Ovary (tissue), 9 donors: Measurements from ENCODE around the gene HPSE2. TPM values are rescaled to one million over a fixed set of nuclear protein-coding genes. Genes with fewer than 3 reads are reported as not detected.

Experiments
- DNase-seq, 5 donors: peaks; one replicate each; pipeline ENCODE4 v3.0.0-alpha.2; 2019 to 2020
- H3K27ac ChIP-seq, 2 donors: fragments of 200-600 bp; one replicate each; pipeline versions ENCODE4 v1.5.1 to v1.8.0; 2019 to 2022
- H3K27me3 ChIP-seq: fragments of 200-600 bp; one replicate; pipeline ENCODE4 v1.8.0; 2022
- H3K36me3 ChIP-seq: fragments of 200-600 bp; sonication (generic); one replicate; pipeline ENCODE4 v1.5.1; 2019
- H3K4me1 ChIP-seq: one replicate; pipeline ENCODE4 v1.8.1; 2013; ENCODE audit warnings: mild to moderate bottlenecking, moderate library complexity; ENCODE audit not compliant: insufficient read depth
- H3K4me3 ChIP-seq: fragments of 200-600 bp; sonication (generic); one replicate; pipeline ENCODE4 v1.5.1; 2017
- H3K9me3 ChIP-seq, 2 donors: fragments of 200-600 bp in 1 of 2; sonication (generic) in 1 of 2; one replicate each; pipeline versions ENCODE4 v1.5.1 to v1.8.1; 2013 to 2019; ENCODE audit warnings: mild to moderate bottlenecking in 1 of 2, moderate library complexity in 1 of 2
- EP300 ChIP-seq: sonication (generic); formaldehyde crosslinking; IDR thresholded peaks from one replicate; pipeline ENCODE4 v1.6.1; 2017; ENCODE audit warnings: antibody characterized with exemption
- POLR2A ChIP-seq: fragments of 450-650 bp; IDR thresholded peaks from one replicate; pipeline ENCODE4 v1.6.1; 2017; ENCODE audit warnings: antibody characterized with exemption, mild to moderate bottlenecking, moderate library complexity
- WGBS, 3 donors: extraction: QIAGEN DNeasy Blood & Tissue Kit in 1 of 3; methylation state at CpG; one replicate each; pipeline versions ENCODE4 v1.1.5 to v1.1.7; 2013 to 2017; 5-methylcytosine and 5-hydroxymethylcytosine counted together
- intact Hi-C, 4 donors: fragments of 100-400 bp; cut with DNase I; formaldehyde crosslinking; loops; one replicate each; pipeline versions ENCODE4 v1.11.0 to v1.15.1; 2022 to 2023
- polyA plus RNA-seq, 2 donors: library from polyadenylated mRNA; stranded (reverse); fragments of 200-250 nt in 1 of 2; fragments of 350-450 nt in 1 of 2; fragmentation: Illumina TruSeq in 1 of 2; extraction: RNeasy Lipid Tissue Mini Kit (QIAGEN cat#74804) in 1 of 2; gene quantifications; one replicate each; pipeline ENCODE4 v1.2.3, GENCODE V29; 2013 to 2014
- total RNA-seq, 7 donors: library from RNA; depleted of rRNA in 2 of 7; stranded (reverse); fragments of >200 nt in 2 of 7; fragmentation: NEBNext Ultra II Directional in 3 of 7; extraction: Animal tissue kit (Norgen Biotek cat#: 25700) in 3 of 7; gene quantifications; one replicate each; pipeline versions ENCODE4 v1.1.0 to v1.2.4, GENCODE V29; 2016 to 2023
- TF ChIP-seq, protein P1 (sequence below), 3 donors: fragments of 450-650 bp in 2 of 3; fragments of 200-600 bp in 1 of 3; IDR thresholded peaks; one replicate each; pipeline versions ENCODE4 v1.5.1 to v1.8.0; 2016 to 2022; ENCODE audit warnings: antibody characterized with exemption in 3 of 3, mild to moderate bottlenecking in 1 of 3
- donor health status: DM: no; HTN: no; CAD: no; lungs with moderate emphysema.
- donor health status: DM: no; HTN: no; CAD: no.
- donor health status: Bipolar disorder and iron deficiency.
- donor health status: DM: yes; HTN: yes; CAD: no.
- donor health status: DM: no; HTN: no; CAD: no.
- donor health status: DM: yes; HTN: yes; CAD: no.

Gene HPSE2
- total and polyA plus RNA-seq, 9 donors = 0.07 to 1.2 (median 0.12) TPM; not detected in 4

- intact Hi-C loops = no loop called here
- H3K27ac ChIP-seq = no peak overlapping the region
- H3K4me3 ChIP-seq = no peak overlapping the region
- no peak for TF ChIP-seq POLR2A
- TF ChIP-seq, protein P1, sequence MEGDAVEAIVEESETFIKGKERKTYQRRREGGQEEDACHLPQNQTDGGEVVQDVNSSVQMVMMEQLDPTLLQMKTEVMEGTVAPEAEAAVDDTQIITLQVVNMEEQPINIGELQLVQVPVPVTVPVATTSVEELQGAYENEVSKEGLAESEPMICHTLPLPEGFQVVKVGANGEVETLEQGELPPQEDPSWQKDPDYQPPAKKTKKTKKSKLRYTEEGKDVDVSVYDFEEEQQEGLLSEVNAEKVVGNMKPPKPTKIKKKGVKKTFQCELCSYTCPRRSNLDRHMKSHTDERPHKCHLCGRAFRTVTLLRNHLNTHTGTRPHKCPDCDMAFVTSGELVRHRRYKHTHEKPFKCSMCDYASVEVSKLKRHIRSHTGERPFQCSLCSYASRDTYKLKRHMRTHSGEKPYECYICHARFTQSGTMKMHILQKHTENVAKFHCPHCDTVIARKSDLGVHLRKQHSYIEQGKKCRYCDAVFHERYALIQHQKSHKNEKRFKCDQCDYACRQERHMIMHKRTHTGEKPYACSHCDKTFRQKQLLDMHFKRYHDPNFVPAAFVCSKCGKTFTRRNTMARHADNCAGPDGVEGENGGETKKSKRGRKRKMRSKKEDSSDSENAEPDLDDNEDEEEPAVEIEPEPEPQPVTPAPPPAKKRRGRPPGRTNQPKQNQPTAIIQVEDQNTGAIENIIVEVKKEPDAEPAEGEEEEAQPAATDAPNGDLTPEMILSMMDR (IDR thresholded peaks at IDR 0.05) = no peak
- no peak for TF ChIP-seq EP300
- WGBS, 3 donors = 93 to 98% (median 95%) methylated on average over 1 of the region's 1 CpG
- no peaks in the 10 kb centered on the region for H3K4me1 ChIP-seq
- no peak for DNase-seq
- no peaks in the 10 kb centered on the region for H3K9me3 ChIP-seq
- no peaks in the 10 kb centered on the region for H3K27me3 ChIP-seq
- no peaks in the 10 kb centered on the region for H3K36me3 ChIP-seq
Observed at GRCh38 chr10:98713586-98713985, 522.1 kb downstream of the HPSE2 start.

DNA sequence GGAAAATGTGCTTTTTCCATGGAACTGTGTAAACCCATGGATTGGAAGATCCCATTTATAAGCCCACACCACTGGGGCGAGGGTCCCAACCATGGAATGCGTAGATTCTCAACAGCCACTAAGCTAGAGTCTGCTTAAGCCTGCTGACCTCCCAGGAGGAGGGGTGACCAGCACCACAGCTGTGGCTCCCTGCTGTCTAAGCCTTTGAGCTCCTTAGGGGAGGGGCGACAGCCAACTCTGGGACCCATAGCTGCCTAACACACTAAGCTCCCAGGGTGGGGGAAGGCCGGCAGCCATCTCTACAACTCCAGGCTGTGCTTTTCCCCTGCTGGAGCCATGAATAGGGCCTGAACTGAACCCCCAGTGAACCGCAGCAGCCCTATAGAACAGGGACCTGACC is 539.1 kb downstream of the HPSE2 start:
- TF ChIP-seq, protein P1 (IDR thresholded peaks at IDR 0.05) = no peak
- TF ChIP-seq POLR2A = no peak
- TF ChIP-seq EP300 = no peak
- Histone ChIP-seq H3K27ac (no peak overlapping the region), H3K27me3 (no peaks in the 10 kb centered on the region), H3K9me3 (no peaks in the 10 kb centered on the region), H3K4me3 (no peak overlapping the region), H3K4me1 (no peaks in the 10 kb centered on the region), H3K36me3 (no peaks in the 10 kb centered on the region)
- no peak for DNase-seq
- intact Hi-C loops = no loop called here
- 69 to 74% (median 72%) methylated on average over 5 of the region's 5 CpGs for WGBS, 3 donors

DNA sequence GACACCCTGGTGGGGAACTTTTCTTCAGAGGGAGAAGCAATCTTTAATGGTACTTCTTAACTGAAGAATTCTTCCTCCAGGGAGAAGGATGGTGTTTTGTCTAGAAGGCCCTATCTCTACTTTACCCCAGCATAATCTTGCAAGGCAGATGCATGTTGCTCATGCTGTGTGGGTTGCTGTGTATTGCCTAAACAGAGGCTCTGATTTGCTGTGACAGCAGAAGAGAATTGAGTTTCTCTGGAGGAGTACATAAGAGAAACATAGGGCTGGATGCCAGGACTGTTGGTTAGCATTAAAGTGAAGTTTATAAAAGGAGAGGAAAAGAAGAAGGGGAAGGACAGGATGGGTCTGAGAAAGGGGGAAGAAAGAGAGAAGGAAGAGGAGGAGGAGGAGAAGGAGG is 540.8 kb downstream of the HPSE2 start:
- H3K4me1 ChIP-seq = no peaks in the 10 kb centered on the region
- no peaks in the 10 kb centered on the region for H3K36me3 ChIP-seq
- TF ChIP-seq POLR2A = no peak
- no peak for TF ChIP-seq EP300
- TF ChIP-seq, protein P1 (IDR thresholded peaks at IDR 0.05) = no peak
- H3K9me3 ChIP-seq = no peaks in the 10 kb centered on the region
- no peaks in the 10 kb centered on the region for H3K27me3 ChIP-seq
- no peak overlapping the region for H3K4me3 ChIP-seq
- intact Hi-C loops = no loop called here
- H3K27ac ChIP-seq = no peak overlapping the region
- DNase-seq = no peak

DNA sequence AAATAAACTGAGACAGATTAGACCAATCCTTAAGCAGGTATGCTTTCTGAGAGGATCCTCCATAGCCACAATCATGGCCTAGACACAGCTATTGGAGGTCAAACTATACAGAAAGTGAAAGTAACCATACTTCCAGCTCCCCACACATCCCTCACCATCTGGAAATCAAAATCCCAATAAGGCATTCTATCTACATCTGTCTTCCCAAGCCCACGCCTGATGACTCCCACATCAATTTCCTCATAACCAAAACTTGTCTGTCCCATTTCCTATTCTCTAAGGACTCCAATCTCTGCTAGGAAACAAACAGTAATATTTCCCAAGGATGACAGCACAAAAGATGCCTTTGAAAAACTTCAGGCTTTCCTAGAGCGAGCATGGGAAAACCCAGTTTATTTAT is 541.6 kb downstream of the HPSE2 start:
- no peak for DNase-seq
- H3K4me3 ChIP-seq = no peak overlapping the region
- TF ChIP-seq POLR2A = no peak
- TF ChIP-seq, protein P1 (IDR thresholded peaks at IDR 0.05) = no peak
- no peak for TF ChIP-seq EP300
- 41 to 51% (median 50%) methylated on average over 2 of the region's 2 CpGs for WGBS, 3 donors
- peaks cover 3% of the 10 kb centered on the region for H3K27me3 ChIP-seq
- intact Hi-C loops = no loop called here
- no peaks in the 10 kb centered on the region for H3K36me3 ChIP-seq
- no peak overlapping the region for H3K27ac ChIP-seq
- H3K9me3 ChIP-seq = no peaks in the 10 kb centered on the region
- H3K4me1 ChIP-seq = no peaks in the 10 kb centered on the region

DNA sequence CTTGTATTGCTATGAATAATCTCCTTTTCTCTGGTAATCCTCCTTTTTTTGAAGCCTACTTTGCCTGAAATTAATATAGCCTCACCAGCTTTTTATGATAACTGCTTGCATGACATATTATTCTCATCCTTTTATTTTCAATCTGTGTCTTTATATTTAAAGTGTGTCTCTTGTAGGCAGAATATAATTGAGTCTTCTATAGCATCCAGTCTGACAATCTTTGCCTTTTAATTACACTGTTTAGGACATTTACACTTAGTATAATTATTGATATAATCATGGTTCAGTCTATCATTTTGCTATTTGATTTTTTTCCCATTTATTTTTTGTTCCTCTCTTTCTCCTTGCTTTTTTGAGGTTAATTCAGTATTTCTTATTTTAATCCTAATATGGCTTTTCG is 548.0 kb downstream of the HPSE2 start:
- WGBS, 3 donors = 93 to 98% (median 94%) methylated on average over 1 of the region's 1 CpG
- Histone ChIP-seq H3K4me1 (no peaks in the 10 kb centered on the region), H3K36me3 (no peaks in the 10 kb centered on the region)

More for the DNA sequence above, 548.0 kb downstream of the HPSE2 start:
- no peaks in the 10 kb centered on the region for H3K9me3 ChIP-seq
- TF ChIP-seq EP300 = no peak
- TF ChIP-seq, protein P1 (IDR thresholded peaks at IDR 0.05) = no peak
- no peak for TF ChIP-seq POLR2A
- intact Hi-C loops = no loop called here
- H3K27ac ChIP-seq = no peak overlapping the region
- H3K4me3 ChIP-seq = no peak overlapping the region
- no peak for DNase-seq
- H3K27me3 ChIP-seq = peaks cover 3% of the 10 kb centered on the region
